GM12878 (cell line): ENCODE measurements around the gene ABR. TPM values are rescaled to one million over a fixed set of nuclear protein-coding genes. Genes with fewer than 3 reads are reported as not detected.

Experiments used
- ATAC-seq: fragments of 200-7000 bp; cut with Tn5 transposase; 3 replicates; pipeline ENCODE4 v1.9.1; 2020; ENCODE audit warnings: mild to moderate bottlenecking, moderate library complexity
- BruUV-seq: library from RNA; stranded (reverse); fragments of 400-500 nt; replicated peaks from 2 replicates; lab custom pipeline; 2021; lab: Mats Ljungman, UMichigan
- CTCF ChIA-PET: fragments of 300-600 bp; sonication (Branson Sonifier 250); formaldehyde crosslinking; extraction: SDS; loops from one replicate; lab custom pipeline; 2021; ENCODE audit warnings: inconsistent platforms; lab: Yijun Ruan, JAX
- POLR2A ChIA-PET: fragments of 350-600 bp; formaldehyde crosslinking; extraction: SDS; loops from one replicate; lab custom pipeline; 2021; ENCODE audit warnings: inconsistent platforms; lab: Charles Lee
- RAD21 ChIA-PET: fragments of 300-600 bp; sonication (Branson Sonifier 250); formaldehyde crosslinking; loops from one replicate; lab custom pipeline; 2023; ENCODE audit warnings: antibody characterized with exemption; ENCODE audit not compliant: unreplicated experiment; lab: Charles Lee
- SMC1A ChIA-PET: fragments of 300-600 bp; sonication (Branson Sonifier 250); formaldehyde crosslinking; loops from one replicate; lab custom pipeline; 2023; ENCODE audit not compliant: unreplicated experiment, uncharacterized antibody; lab: Charles Lee
- DNase-seq: peaks from one replicate; pipeline ENCODE4 v3.0.0-alpha.2; 2011; ENCODE audit warnings: low read depth, low spot score
- FAIRE-seq: peaks from 3 replicates; lab custom pipeline; 2011; peaks lifted over from hg19 to GRCh38; lab: Jason Lieb, UNC
- H2AFZ ChIP-seq: 2 replicates; pipeline ENCODE4 v1.6.0; 2011; ENCODE audit warnings: low read depth, low read length, control low read depth; ENCODE audit not compliant: control insufficient read depth
- H3K27ac ChIP-seq: 2 replicates; pipeline ENCODE4 v1.5.1; 2011; ENCODE audit warnings: control low read depth; ENCODE audit not compliant: control insufficient read depth, insufficient read depth
- H3K27me3 ChIP-seq, 2 experiments: replicated peaks in 1 of 2; 2 replicates each; pipeline versions ENCODE4 v1.6.0 to v1.6.1; 2011; ENCODE audit warnings: low read length in 1 of 2; ENCODE audit not compliant: control insufficient read depth in 2 of 2, insufficient read depth in 2 of 2
- H3K36me3 ChIP-seq, 2 experiments: 2 replicates each; pipeline ENCODE4 v1.5.1; 2011; ENCODE audit warnings: low read length in 1 of 2; ENCODE audit not compliant: control insufficient read depth in 2 of 2, insufficient read depth in 2 of 2
- H3K4me1 ChIP-seq: 2 replicates; pipeline ENCODE4 v1.6.1; 2011; ENCODE audit warnings: mild to moderate bottlenecking, low read length, moderate library complexity, mixed read lengths; ENCODE audit not compliant: control insufficient read depth, insufficient read depth
- H3K4me2 ChIP-seq: 2 replicates; pipeline ENCODE4 v1.6.0; 2011; ENCODE audit warnings: control low read depth; ENCODE audit not compliant: control insufficient read depth, insufficient read depth
- H3K4me3 ChIP-seq: fragments of 200-600 bp; sonication (generic); 2 replicates; pipeline ENCODE4 v1.5.1; 2016
- H3K79me2 ChIP-seq: 2 replicates; pipeline ENCODE4 v1.6.0; 2011; ENCODE audit warnings: low read length; ENCODE audit not compliant: control insufficient read depth, insufficient read depth
- H3K9ac ChIP-seq: 2 replicates; pipeline ENCODE4 v1.8.0; 2011; ENCODE audit warnings: low read length, control low read depth, mixed read lengths; ENCODE audit not compliant: control insufficient read depth, insufficient read depth
- H3K9me3 ChIP-seq: replicated peaks from 3 replicates; pipeline ENCODE4 v1.5.1; 2011; ENCODE audit warnings: mild to moderate bottlenecking, low read length; ENCODE audit not compliant: control insufficient read depth, insufficient read depth
- H4K20me1 ChIP-seq: 2 replicates; pipeline ENCODE4 v1.6.0; 2011; ENCODE audit not compliant: control insufficient read depth, insufficient read depth
- ATF7 ChIP-seq: fragments of 450-650 bp; IDR thresholded peaks from 2 replicates; pipeline ENCODE4 v1.6.1; 2016; ENCODE audit warnings: low read depth, mild to moderate bottlenecking
- CBFB ChIP-seq: IDR thresholded peaks from 2 replicates; pipeline ENCODE4 v1.6.1; 2016; ENCODE audit warnings: antibody characterized with exemption, low read depth
- HDAC6 ChIP-seq: fragments of 200-600 bp; sonication (generic); IDR thresholded peaks from one replicate; pipeline ENCODE4 v1.8.0; 2017; ENCODE audit warnings: antibody characterized with exemption; ENCODE audit not compliant: unreplicated experiment
- HSF1 ChIP-seq: fragments of 150-350 bp; IDR thresholded peaks from 2 replicates; pipeline ENCODE4 v1.6.1; 2014; ENCODE audit warnings: mild to moderate bottlenecking, low read depth, low read length
- MEF2A ChIP-seq: IDR thresholded peaks from 2 replicates; pipeline ENCODE4 v1.6.1; 2011; ENCODE audit warnings: low read depth, mild to moderate bottlenecking, low read length, moderate library complexity; ENCODE audit not compliant: insufficient read depth
- NR2C2 ChIP-seq: IDR thresholded peaks from 2 replicates; pipeline ENCODE4 v1.6.1; 2011; ENCODE audit warnings: borderline replicate concordance, low read depth; ENCODE audit not compliant: control insufficient read depth, insufficient read length
- PBX3 ChIP-seq: IDR thresholded peaks from 2 replicates; pipeline ENCODE4 v1.6.1; 2011; ENCODE audit warnings: mild to moderate bottlenecking, low read depth, low read length, moderate library complexity; ENCODE audit not compliant: insufficient replicate concordance
- SREBF1 ChIP-seq: IDR thresholded peaks from 2 replicates; pipeline ENCODE4 v1.6.1; 2012; ENCODE audit warnings: mild to moderate bottlenecking, low read length
- WRNIP1 ChIP-seq: IDR thresholded peaks from 2 replicates; pipeline ENCODE4 v1.6.1; 2011; ENCODE audit warnings: low read depth, low read length, improper control_type of control experiment, borderline replicate concordance
- ZZZ3 ChIP-seq: IDR thresholded peaks from 2 replicates; pipeline ENCODE4 v1.6.1; 2011; ENCODE audit warnings: low read depth; ENCODE audit not compliant: control insufficient read depth, insufficient read length
- WGBS: methylation state at CpG from one replicate; pipeline ENCODE4 v1.1.6; 2016; ENCODE audit warnings: low lambda C conversion rate; ENCODE audit not compliant: insufficient replicate concordance, insufficient coverage; ENCODE audit errors: missing lambda C conversion rate; 5-methylcytosine and 5-hydroxymethylcytosine counted together
- in situ Hi-C: fragments of 300-500 bp; cut with MboI; formaldehyde crosslinking; loops from 9 replicates; pipeline ENCODE4 v1.14.3; 2018; ENCODE audit warnings: mixed read lengths
- intact Hi-C: fragments of 100-400 bp; cut with micrococcal nuclease; formaldehyde crosslinking; loops from one replicate; pipeline ENCODE4 v1.14.2; 2022; ENCODE audit not compliant: unreplicated experiment
- polyA plus RNA-seq, 11 experiments: library from polyadenylated mRNA; depleted of rRNA in 4 of 11; unstranded in 6 of 11; stranded (reverse) in 5 of 11; fragments of >200 nt; fragmentation: Nextera tagmentation in 4 of 11; fragmentation: Illumina TruSeq in 1 of 11; extraction: Ambion mirVana in 4 of 11; extraction: Trizol in 1 of 11; gene quantifications; 1 replicate in 1 of 11; 2 replicates in 10 of 11; pipeline versions ENCODE4 v1.2.1 to v1.2.3, GENCODE V29; 2011 to 2016; ENCODE audit warnings: inconsistent platforms in 2 of 11, missing spikeins in 2 of 11, low read depth in 1 of 11
- total RNA-seq, 4 experiments: library from RNA; depleted of rRNA in 3 of 4; stranded (reverse); fragments of >200 nt in 3 of 4; fragmentation: Illumina TruSeq in 1 of 4; extraction: Trizol in 1 of 4; gene quantifications; 2 replicates each; pipeline versions ENCODE4 v1.2.1 to v1.2.3, GENCODE V29; 2013 to 2021
- TF ChIP-seq, protein P1 (sequence below): fragments of 450-650 bp; IDR thresholded peaks from 2 replicates; pipeline ENCODE4 v1.6.1; 2016; ENCODE audit warnings: mild to moderate bottlenecking

ABR gene
- total and polyA plus RNA-seq, 10 of the 15 experiments (the other 5 are each of a cell fraction or from before 2014, with no cell fraction given) = 1.4 to 112 (median 30.0) TPM

- no peak for TF ChIP-seq WRNIP1
- TF ChIP-seq HDAC6 = no peak
- TF ChIP-seq, protein P1, sequence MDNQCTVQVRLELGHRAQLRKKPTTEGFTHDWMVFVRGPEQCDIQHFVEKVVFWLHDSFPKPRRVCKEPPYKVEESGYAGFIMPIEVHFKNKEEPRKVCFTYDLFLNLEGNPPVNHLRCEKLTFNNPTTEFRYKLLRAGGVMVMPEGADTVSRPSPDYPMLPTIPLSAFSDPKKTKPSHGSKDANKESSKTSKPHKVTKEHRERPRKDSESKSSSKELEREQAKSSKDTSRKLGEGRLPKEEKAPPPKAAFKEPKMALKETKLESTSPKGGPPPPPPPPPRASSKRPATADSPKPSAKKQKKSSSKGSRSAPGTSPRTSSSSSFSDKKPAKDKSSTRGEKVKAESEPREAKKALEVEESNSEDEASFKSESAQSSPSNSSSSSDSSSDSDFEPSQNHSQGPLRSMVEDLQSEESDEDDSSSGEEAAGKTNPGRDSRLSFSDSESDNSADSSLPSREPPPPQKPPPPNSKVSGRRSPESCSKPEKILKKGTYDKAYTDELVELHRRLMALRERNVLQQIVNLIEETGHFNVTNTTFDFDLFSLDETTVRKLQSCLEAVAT = no peak
- no peak for TF ChIP-seq PBX3
- TF ChIP-seq SREBF1 = no peak
- TF ChIP-seq ZZZ3 = no peak
- no peak for TF ChIP-seq ATF7
- no peak for TF ChIP-seq MEF2A
- no peak for TF ChIP-seq NR2C2
- no peak for TF ChIP-seq CBFB
- no peak for TF ChIP-seq HSF1
- TF ChIP-seq, all 136 proteins: peak for 0
- RAD21 ChIA-PET = no interaction called here
- Histone ChIP-seq H3K9me3 (no peaks in the 10 kb centered on the region), H4K20me1 (no peaks in the 10 kb centered on the region), H3K9ac (no peak overlapping the region), H2AFZ (no peak overlapping the region), H3K79me2 (peaks cover 45% of the 10 kb centered on the region), H3K4me3 (no peak overlapping the region), H3K4me2 (no peak overlapping the region), H3K36me3 (no peaks in the 10 kb centered on the region; a peak in 1 of 4 replicates), H3K4me1 (peaks cover 30% of the 10 kb centered on the region), H3K27me3 (no peaks in the 10 kb centered on the region), H3K27ac (no peak overlapping the region)
- POLR2A ChIA-PET = interaction anchor here (0.5 to 0.8 kb wide), 3 partner anchors 12 to 211 kb away, joined by 3 to 8 read pairs (median 4); no protein-coding TSS in a partner anchor
- no peak for DNase-seq
- in situ Hi-C loops (no loop called here), intact Hi-C loops (no loop called here)
- 66% methylated on average over 9 of the region's 9 CpGs for whole genome bisulfite sequencing
- no TSS peak for BruUV-seq
- ATAC-seq = no peak
- CTCF ChIA-PET = interaction anchor here (1.2 to 1.9 kb wide), 2 partner anchors 10 to 55 kb away, joined by 5 read pairs; no protein-coding TSS in a partner anchor
- SMC1A ChIA-PET = interaction anchor here (0.8 to 1.5 kb wide), 2 partner anchors 12 to 55 kb away, joined by 4 to 5 read pairs; no protein-coding TSS in a partner anchor
- FAIRE-seq = no peak
Measured at GRCh38 chr17:1177016-1177700, 2.6 kb downstream of the ABR start.
